ENCODE measurements around the gene TP53I13. TPM values are rescaled to one million over a fixed set of nuclear protein-coding genes. Genes with fewer than 3 reads are reported as not detected.

The TP53I13 gene
- total RNA-seq, 1 donor from 2014 or later, result 78.2 TPM

DNA sequence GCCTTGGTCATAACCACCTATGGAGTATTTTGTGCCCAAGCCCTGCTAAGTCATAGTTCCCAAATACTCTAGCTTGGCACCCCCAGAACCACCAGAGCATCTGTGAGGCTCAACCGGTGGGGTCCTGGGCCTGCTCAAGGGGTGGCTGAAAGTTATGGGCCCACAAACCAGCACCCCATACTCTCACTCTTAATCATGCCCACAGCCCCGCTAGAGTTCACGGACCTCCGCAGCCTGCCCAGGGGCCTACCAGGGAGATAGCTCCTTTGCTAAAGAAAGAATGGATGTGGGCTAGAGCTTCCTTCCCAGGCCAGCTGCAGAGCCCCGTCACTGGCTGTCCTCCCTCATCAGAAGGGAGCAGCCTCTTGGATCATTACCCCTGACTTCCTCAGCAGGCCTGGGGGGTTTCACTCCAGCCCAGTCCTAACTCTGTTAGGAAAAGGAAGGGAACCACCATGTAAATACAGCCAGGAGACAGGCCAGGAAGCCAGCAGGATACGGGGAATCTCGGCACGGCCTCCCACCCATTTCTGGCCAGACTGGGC, 19.6 kb downstream of the TP53I13 start:
- Mint-ChIP-seq H3K27ac (peak overlapping the region; percentile 69), H3K9me3 (no peaks in the 10 kb centered on the region), H3K4me1 (ENCODE audit: low read depth) (peaks cover 56% of the 10 kb centered on the region), H3K36me3 (ENCODE audit: low read depth) (peaks cover 9% of the 10 kb centered on the region), H3K4me3 (ENCODE audit: low read depth) (peak overlapping the region; percentile 86), H3K27me3 (ENCODE audit: low read depth) (no peaks in the 10 kb centered on the region)
- no peak for DNase-seq (ENCODE audit: low spot score)
- intact Hi-C loops (cut with micrococcal nuclease), result loop anchor here (10.0 kb wide), 1 partner anchor 863 kb away; the partner anchor contains the start of genes NEK8 and TLCD1

DNA sequence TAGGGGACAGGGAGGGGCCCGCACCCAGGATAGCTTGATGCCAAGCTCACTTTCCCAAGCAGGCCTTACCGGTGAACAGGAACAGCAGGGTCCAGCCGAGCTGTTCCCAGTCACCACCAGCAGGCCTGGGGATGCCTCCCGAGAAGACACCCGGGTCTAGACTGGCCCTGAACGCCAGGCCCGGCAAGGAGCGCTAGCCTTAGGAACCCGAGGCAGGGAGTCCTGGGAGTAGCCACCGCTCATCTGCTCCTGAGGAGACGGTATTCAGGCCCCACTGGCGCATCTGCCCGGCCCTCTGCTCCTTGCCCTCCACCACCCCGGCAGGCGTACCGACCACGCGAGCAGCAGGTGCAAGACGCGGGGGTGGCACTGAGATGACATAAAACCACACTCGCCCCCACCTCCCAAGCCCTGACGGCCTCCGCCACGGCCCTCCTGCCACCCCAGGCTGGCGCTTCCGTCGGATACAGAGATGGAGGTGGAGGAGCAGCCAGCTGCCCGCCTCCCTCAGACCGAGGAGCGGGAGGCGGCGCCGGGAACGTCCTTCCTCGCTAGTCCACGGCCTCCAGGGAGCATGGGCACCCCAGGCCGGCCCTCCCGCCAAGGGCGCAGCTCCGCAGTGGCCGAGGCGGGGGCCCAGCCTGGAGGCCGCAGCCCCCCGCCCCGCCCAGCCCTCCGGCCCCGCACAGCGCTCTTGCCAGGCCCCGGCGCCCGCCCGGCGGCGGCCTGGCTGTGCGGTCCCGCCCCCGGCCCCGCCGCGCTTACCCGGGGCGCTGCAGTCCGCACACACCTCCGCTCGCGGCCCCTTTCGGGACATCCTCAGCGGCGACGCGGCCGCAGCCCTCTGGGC, 20.3 kb downstream of the TP53I13 start:
- H3K27me3 Mint-ChIP-seq (ENCODE audit: low read depth), result no peaks in the 10 kb centered on the region
- H3K9me3 Mint-ChIP-seq, result no peaks in the 10 kb centered on the region
- peak overlapping the region; percentile 69 for H3K27ac Mint-ChIP-seq
- intact Hi-C loops (cut with micrococcal nuclease), result loop anchor here (1.0 to 10.0 kb wide), 4 partner anchors 8 to 864 kb away; partner anchors contain the start of genes NEK8, TLCD1 and TP53I13
- peak; percentile 31 for DNase-seq (ENCODE audit: low spot score)
- peaks cover 2% of the 10 kb centered on the region for H3K36me3 Mint-ChIP-seq (ENCODE audit: low read depth)
- H3K4me1 Mint-ChIP-seq (ENCODE audit: low read depth), result peaks cover 56% of the 10 kb centered on the region
- peak overlapping the region; percentile 86 for H3K4me3 Mint-ChIP-seq (ENCODE audit: low read depth)

DNA sequence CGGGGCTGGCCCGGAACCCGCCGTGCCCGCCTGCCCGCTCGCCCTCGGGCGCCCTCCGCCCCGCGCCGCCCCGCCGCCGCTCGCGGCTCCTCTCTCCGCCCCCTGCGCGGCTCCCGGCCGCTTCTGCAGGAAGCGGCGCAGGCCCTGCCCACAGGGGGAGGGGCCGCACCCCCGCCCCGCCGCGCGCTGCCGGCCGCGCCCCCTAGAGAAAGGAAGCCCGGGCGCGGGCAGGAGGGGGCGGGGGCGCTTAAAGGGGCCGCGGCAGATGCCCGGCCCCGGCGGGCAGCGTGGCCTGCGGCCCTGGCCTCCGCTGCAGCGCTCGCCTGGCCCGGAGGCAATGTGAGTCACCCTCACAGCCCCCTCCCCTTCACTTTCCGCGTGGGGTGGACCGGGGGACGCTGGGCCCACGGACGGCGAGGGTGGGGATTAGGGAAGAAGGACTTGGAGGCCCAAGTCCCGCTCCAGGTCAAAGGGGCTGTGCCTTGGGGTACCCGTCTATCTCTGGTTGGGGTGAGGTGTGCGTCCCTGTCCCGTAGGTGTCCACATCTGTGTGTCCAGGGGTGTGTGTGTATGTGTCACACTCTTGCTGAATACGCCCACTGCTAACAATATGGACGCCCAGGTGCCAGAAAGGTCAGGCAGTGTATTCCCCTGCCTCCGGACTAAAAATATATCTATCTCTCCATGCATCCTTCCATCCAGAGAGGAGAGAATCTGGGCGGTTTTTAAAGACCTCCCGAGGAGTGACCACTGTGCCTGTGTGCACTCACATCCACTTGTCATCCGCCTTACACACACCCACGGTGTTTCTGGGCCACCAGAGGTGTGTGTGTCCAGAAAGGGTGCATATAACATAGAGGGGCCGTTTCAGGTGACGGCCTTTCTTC, 21.3 kb downstream of the TP53I13 start, which contains the start of gene GIT1:
GIT1 (minus strand) TSS at position 125 of the 887 bp plus-strand sequence. CDS start 270 bp downstream, outside the sequence.
- intact Hi-C loops (cut with micrococcal nuclease), result loop anchor here (1.0 to 10.0 kb wide), 4 partner anchors 9 to 865 kb away; partner anchors contain the start of genes NEK8, TLCD1 and TP53I13
- Mint-ChIP-seq H3K36me3 (ENCODE audit: low read depth) (no peaks in the 10 kb centered on the region), H3K9me3 (no peaks in the 10 kb centered on the region), H3K27ac (peak within 1 kb of the TSS; percentile 93), H3K4me3 (ENCODE audit: low read depth) (peak within 1 kb of the TSS; percentile 87), H3K27me3 (ENCODE audit: low read depth) (no peaks in the 10 kb centered on the region), H3K4me1 (ENCODE audit: low read depth) (peaks cover 52% of the 10 kb centered on the region)
- peak; percentile 81 for DNase-seq (ENCODE audit: low spot score)

DNA sequence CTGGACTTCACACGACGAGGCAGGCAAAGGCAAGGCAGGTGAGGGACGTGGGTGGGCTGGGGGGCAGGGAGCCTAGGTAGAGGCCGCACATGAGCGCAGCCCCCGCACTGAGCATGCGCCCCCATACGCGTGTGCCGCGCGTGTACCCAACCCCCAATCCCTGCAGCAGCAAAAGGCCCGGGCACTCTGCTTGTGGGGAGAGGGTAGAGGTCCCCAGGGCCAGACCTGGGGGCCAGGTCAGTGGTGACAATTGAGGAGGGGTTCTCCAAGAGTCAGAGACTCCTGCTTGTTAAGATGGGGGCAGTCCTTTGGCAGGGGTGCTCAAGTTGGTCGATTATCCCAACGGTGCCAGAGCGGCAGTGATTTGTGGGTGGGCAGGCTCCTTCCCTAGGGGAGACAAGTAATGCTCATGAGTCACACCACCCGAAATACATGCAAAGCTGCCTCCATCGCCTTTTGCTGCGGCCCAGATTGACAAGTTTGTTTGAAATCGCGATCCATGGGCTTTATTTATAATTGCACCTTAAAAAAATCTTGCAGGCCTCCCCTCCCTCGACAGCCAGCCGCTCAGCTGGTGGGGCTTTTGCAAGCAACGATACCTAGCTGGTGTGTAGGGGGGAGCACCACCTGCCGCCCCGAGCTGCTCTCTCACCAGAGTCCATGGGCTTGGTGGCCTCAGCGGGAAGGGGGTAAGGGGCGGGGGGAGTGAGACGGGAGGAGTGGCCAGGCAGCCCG, 22.1 kb downstream of the TP53I13 start:
- Mint-ChIP-seq H3K27ac (peak overlapping the region; percentile 93), H3K27me3 (ENCODE audit: low read depth) (no peaks in the 10 kb centered on the region), H3K9me3 (no peaks in the 10 kb centered on the region), H3K4me3 (ENCODE audit: low read depth) (peak overlapping the region; percentile 87), H3K4me1 (ENCODE audit: low read depth) (peaks cover 46% of the 10 kb centered on the region), H3K36me3 (ENCODE audit: low read depth) (no peaks in the 10 kb centered on the region)
- intact Hi-C loops (cut with micrococcal nuclease), result loop anchor here (1.0 kb wide), 1 partner anchor 23 kb away; no protein-coding TSS in a partner anchor
- DNase-seq (ENCODE audit: low spot score), result no peak

DNA sequence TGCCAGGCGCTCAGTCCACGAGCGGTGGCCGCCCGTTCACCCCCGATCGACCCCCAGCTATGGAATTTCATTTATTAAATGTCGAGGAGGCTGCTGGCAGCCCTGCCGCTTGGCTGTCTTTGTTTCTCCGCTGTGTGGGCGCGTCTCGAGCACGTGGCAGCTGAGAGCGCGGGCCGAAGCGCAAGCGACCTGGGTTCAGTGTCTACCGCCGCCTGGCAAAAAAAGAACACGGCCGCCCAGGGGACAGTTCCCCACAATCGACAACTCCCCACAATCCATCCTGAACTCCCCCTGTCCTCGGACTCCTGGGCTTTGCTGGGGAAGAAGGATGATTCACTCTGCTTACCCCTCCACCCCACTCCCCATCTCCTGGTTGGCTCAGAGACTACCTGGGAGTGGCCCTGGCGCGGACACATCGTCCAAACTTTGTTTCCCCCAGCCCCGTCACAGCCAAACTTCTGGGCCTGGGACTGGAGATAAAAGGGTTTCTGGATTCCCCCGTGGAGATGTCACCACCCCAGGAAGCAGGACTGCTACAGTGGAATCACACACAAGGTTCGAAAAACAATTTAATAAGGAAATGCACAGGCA, 22.7 kb downstream of the TP53I13 start:
- peak overlapping the region; percentile 87 for H3K4me3 Mint-ChIP-seq (ENCODE audit: low read depth)
- H3K36me3 Mint-ChIP-seq (ENCODE audit: low read depth), result no peaks in the 10 kb centered on the region
- peak overlapping the region; percentile 80 for H3K27ac Mint-ChIP-seq
- intact Hi-C loops (cut with micrococcal nuclease), result loop anchor here (1.0 kb wide), 1 partner anchor 22 kb away; no protein-coding TSS in a partner anchor
- no peaks in the 10 kb centered on the region for H3K9me3 Mint-ChIP-seq
- no peaks in the 10 kb centered on the region for H3K27me3 Mint-ChIP-seq (ENCODE audit: low read depth)
- peaks cover 41% of the 10 kb centered on the region for H3K4me1 Mint-ChIP-seq (ENCODE audit: low read depth)
- no peak for DNase-seq (ENCODE audit: low spot score)

DNA sequence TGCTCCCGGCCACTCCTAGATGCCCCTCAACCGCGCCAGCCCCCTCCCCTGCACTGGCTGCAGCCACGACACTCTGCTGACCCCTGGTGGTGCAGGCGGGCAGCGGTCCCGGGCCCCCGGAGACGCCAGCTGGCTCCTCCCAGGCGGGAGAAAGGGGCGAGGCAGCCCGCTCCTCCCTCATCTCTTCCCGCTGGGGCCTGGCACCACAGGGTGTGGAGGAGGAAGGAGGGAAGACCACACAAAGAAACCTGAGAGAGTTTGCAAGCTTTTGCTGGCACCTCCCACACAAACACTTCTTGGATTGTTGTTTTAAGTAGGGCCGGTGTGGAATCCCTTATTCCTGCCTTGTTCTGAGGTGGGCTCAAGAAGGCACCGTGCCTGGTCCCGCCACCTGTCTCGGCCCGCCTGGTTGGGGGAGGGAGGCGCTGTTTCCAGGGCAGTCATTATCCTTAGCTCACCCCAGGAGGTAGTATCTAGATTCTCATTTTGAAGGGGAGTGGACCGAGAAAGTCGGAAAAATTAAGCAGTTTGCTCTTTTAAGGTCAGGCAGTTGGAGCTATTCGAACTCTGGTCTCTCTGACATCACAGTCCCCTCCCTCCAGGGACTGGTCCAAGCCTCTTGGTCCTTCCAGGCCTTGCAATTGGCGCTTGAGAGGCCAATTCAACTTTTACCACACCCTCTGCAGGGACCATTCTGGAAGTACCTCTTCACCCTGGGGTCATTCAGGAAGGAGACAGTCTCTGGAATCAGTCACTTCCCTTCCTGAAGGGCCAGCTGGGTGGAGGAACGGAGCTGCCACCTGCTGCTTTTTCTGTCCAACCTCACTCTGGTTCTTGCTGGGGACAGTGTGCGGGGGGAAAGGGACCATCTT, 23.5 kb downstream of the TP53I13 start:
- peak overlapping the region; percentile 80 for H3K27ac Mint-ChIP-seq
- no peaks in the 10 kb centered on the region for H3K9me3 Mint-ChIP-seq
- H3K4me3 Mint-ChIP-seq (ENCODE audit: low read depth), result peak overlapping the region; percentile 87
- no peaks in the 10 kb centered on the region for H3K36me3 Mint-ChIP-seq (ENCODE audit: low read depth)
- intact Hi-C loops (cut with micrococcal nuclease), result loop anchor here (1.0 kb wide), 1 partner anchor 21 kb away; no protein-coding TSS in a partner anchor
- peak; percentile 73 for DNase-seq (ENCODE audit: low spot score)
- H3K4me1 Mint-ChIP-seq (ENCODE audit: low read depth), result peaks cover 37% of the 10 kb centered on the region
- no peaks in the 10 kb centered on the region for H3K27me3 Mint-ChIP-seq (ENCODE audit: low read depth)

DNA sequence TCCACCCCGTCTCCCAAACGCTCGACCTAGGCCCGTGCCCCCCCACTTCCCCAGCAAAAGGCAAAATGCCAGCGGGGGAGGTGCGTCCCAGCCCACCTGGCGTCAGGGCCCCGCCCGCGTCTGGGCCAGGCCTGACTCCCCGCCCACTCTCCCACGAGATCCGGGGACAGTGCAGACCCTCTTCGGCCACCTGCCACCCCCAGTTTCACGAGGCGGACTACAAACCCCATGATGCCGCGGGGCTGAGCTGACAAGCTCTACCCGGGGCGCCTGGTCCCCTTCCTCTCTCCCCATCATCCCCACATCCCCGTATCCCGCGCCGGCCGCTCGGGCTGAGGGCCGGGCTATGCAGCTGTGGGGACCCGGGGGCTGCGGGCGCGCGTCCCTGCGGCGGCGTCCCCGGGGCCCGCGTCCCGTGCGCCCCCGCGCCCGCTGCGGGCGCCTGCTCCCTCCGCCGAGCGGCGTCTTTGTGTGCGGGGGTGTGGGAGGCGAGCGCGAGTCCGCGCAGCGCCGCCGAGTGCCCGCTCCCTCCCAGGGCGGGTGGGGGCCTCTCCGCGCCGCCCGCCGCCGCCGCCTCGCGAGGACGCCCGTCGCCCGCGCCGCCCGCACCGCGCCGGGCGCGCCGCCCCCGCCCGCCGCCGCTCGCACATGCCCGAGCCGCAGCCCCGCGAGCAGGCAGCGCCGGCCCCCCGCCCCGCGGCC, 24.5 kb downstream of the TP53I13 start, which contains the start of gene ANKRD13B:
ANKRD13B (plus strand) TSS at position 283 of the 702 bp plus-strand sequence. CDS start 490 bp downstream, outside the sequence.
- Mint-ChIP-seq H3K9me3 (no peaks in the 10 kb centered on the region), H3K27ac (no peak within 1 kb of the TSS)
- intact Hi-C loops (cut with micrococcal nuclease), result no loop called here

DNA sequence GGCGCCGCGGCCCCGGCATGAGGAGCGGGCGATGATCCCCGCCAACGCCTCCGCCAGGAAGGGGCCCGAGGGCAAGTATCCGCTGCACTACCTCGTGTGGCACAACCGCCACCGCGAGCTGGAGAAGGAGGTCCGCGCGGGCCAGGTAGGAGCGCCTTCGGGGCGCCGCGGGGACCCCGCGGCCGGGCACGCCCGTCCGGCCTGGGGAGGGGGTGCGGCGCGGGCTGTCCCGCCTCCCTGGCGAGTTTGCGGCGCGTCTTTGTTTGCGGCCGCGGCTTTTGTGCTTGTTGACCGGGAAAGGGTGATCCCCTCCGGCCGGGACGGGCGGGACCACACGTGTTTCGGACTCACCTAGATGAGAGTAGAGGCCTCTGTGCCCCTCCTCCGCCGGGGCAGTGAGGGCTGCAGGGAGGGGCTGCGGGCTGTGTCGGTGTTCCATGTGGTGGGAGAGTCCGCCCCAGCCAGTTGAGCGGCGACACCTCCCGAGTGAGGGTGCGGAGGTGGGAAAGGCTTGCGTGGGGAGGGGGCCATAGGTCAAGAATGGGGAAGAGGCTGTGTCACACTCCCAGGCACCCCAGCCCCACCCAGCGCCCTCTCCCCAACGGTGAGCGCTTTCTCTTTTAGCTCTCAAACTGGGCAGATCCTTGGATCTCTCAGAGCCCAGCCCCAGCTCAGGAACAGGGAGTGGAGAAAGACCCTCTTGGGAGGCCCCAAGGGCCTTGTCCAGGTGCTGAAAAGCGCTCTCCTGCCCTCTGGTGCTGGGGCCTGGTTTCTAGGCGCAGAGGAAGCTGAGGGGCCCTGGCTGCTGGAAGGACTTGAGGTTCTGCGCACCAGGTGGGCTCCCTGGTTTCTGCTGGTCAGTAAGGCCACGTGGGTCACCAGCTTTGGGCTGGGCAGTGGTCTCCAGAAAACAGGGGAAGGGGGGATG, 25.4 kb downstream of the TP53I13 start:
- peak overlapping the region; percentile 75 for H3K4me3 Mint-ChIP-seq (ENCODE audit: low read depth)
- intact Hi-C loops (cut with micrococcal nuclease), result no loop called here
- H3K4me1 Mint-ChIP-seq (ENCODE audit: low read depth), result peaks cover 26% of the 10 kb centered on the region
- DNase-seq (ENCODE audit: low spot score), result no peak
- no peak overlapping the region for H3K27ac Mint-ChIP-seq
- no peaks in the 10 kb centered on the region for H3K9me3 Mint-ChIP-seq
- no peaks in the 10 kb centered on the region for H3K36me3 Mint-ChIP-seq (ENCODE audit: low read depth)
- no peaks in the 10 kb centered on the region for H3K27me3 Mint-ChIP-seq (ENCODE audit: low read depth)

More for the DNA sequence above, 24.5 kb downstream of the TP53I13 start, which contains the start of gene ANKRD13B:
- Mint-ChIP-seq H3K4me3 (ENCODE audit: low read depth) (peak within 1 kb of the TSS; percentile 87), H3K27me3 (ENCODE audit: low read depth) (no peaks in the 10 kb centered on the region), H3K4me1 (ENCODE audit: low read depth) (peaks cover 29% of the 10 kb centered on the region), H3K36me3 (ENCODE audit: low read depth) (no peaks in the 10 kb centered on the region)
- peak; percentile 25 for DNase-seq (ENCODE audit: low spot score)

DNA sequence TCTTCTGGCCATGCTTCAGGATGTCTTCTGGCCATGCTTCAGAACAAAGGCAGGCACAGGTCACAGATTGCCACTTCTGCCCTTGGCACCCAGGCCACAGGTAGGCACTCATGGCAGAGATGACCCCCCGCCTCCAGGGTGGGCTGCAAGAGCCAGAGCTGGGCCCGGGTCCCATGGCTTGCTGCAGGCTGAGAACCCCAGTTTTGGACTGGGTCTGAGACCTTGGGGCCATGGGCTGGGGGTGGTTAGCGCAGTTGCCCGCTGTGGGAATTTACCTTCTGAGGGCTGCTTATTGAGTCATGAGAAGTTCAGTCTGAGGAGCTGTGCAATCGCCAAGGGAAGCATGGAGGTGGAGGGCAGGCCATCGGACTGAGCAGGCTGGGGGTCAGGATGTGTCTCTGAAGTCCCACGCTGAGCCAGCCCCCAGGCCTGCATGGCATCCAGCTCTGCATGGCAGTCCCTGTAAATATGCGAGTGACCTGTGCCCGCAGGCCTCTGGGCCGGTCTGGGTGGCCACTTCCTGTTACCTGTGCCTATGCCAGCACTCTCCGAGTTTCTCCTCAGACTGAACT, 26.1 kb downstream of the TP53I13 start:
- Mint-ChIP-seq H3K4me1 (ENCODE audit: low read depth) (peaks cover 26% of the 10 kb centered on the region), H3K9me3 (no peaks in the 10 kb centered on the region), H3K4me3 (ENCODE audit: low read depth) (peak overlapping the region; percentile 75), H3K36me3 (ENCODE audit: low read depth) (no peaks in the 10 kb centered on the region), H3K27me3 (ENCODE audit: low read depth) (no peaks in the 10 kb centered on the region), H3K27ac (no peak overlapping the region)
- intact Hi-C loops (cut with micrococcal nuclease), result no loop called here
- no peak for DNase-seq (ENCODE audit: low spot score)

Data from activated T-helper 2 cell treated with anti-CD3 and anti-CD28 coated beads, Interferon-gamma antibody, Interleukin-2, Interleukin-4, amounts not matched to agents 10 μg/mL and 5 μg/mL and 100 μg/mL, durations not matched to agents 14 hours and 24 hours and 36 hours (primary cell).